GM21526 (cell line): ENCODE results near the gene STON2.
"Not testable (repeated sequence)": the region's sequence is repeated elsewhere in the genome, so short reads cannot be mapped to it uniquely, and the experiment has no call there.

ENCODE experiments used
- ATAC-seq: cut with Tn5 transposase; IDR thresholded peaks from one replicate; pipeline ENCODE4 v1.9.1; 2021; ENCODE audit warnings: moderate library complexity; ENCODE audit not compliant: unreplicated experiment, low FRiP score

The STON2 gene, protein sequence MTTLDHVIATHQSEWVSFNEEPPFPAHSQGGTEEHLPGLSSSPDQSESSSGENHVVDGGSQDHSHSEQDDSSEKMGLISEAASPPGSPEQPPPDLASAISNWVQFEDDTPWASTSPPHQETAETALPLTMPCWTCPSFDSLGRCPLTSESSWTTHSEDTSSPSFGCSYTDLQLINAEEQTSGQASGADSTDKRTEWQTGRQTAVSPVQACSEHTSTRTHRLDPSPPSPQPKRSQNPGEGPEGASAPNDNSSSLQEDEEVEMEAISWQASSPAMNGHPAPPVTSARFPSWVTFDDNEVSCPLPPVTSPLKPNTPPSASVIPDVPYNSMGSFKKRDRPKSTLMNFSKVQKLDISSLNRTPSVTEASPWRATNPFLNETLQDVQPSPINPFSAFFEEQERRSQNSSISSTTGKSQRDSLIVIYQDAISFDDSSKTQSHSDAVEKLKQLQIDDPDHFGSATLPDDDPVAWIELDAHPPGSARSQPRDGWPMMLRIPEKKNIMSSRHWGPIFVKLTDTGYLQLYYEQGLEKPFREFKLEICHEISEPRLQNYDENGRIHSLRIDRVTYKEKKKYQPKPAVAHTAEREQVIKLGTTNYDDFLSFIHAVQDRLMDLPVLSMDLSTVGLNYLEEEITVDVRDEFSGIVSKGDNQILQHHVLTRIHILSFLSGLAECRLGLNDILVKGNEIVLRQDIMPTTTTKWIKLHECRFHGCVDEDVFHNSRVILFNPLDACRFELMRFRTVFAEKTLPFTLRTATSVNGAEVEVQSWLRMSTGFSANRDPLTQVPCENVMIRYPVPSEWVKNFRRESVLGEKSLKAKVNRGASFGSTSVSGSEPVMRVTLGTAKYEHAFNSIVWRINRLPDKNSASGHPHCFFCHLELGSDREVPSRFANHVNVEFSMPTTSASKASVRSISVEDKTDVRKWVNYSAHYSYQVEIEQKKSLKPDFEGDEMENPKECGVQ

DNA sequence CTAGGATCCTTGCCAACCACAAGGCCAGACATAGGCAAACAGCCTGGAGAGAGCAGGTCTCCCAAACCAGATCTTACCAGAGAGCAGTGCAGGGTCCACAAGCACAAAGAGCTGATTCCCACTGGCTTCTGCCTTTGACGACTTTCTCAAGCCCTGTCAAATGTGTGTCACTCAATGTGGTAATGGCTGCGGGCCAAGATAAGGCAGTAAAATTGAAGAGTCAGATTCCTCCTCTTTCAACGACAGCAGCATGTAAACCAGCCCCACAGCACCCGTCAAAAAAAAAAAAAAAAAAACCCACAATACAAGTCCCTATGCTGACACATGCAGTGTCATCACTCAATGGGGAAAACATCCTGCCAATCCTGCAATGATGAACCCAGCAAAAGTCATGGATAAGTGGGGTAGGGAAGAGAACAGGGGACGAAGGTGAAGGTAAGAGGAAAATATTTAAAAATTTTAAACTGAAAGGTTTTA lies at the start of gene STON2:
STON2 (minus strand) TSS at position 123 of the 477 bp plus-strand sequence. CDS start 1,942 bp downstream, outside the sequence.
- no peak for ATAC-seq

DNA sequence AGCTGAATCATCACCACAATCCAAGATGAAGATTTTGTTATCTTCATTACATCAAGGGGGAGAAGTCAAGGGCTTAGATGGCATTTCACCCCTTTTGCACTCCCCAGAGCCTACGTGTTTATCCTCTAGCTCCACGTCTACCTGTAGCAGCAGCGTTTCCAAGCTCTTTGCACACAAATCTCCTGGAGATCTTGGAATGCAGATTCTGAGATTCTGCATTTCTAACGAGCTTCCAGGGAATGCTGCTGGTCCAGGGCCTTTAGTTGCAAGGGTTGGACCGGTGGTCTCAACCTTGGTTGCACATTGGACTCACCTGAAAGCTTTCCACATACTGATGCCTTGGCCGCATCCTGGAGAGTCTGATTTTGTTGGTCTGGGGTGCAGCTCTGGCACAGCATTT lies 49.5 kb upstream of the STON2 start:
- no peak for ATAC-seq

DNA sequence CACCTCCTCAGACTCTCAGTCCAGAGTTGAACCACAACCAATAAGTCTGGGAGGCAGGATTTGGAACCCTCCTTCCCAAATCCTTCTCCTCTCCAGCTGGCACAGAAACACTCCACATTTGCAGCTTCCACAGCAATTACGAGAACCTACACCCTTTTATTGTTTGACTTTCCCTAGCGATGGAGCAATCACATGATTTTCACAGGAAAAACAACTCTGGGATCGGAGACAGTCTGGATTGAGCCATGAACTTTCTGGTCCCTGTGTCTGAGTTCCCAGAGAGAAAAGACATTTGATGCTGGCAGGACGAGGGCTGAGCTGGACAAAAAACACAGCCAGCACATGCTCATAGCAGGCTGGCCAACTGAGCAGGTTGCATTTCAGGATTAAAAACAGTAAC lies 49.0 kb upstream of the STON2 start:
- ATAC-seq = no peak

DNA sequence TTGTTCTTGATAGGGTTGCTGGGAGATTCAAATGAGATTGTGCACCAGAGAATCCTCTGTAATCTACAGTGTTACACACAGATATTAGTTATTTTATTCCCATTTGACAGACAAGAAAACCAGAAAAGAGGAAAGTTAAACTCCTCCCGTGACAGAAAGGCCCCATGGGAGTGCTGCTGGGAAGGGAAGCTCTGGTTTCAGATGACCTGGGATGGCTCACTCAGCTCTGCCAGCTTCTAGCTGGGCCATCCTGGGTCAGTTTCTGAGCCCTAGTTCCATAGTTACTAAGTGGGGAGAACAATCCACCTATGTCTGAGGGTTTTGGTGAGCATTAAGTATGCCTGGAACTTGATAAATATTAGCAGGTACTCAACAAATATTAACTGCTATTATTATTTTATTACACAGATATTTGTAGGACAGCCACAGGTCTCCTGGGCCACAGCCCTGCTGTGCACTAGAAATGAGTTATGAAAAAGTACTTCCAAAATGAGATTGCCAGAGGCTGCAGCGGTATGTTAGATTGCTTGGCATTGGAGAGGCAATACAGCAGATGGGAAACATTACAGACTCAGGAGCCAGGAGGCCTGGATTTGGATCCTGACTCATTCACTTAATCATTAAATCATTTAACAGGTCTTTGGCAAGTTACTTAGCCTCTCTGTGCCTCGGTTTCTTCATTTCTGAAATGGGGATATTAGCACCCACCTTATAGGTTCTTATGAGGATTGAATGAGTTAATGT lies 47.1 kb upstream of the STON2 start:
- ATAC-seq = no peak

DNA sequence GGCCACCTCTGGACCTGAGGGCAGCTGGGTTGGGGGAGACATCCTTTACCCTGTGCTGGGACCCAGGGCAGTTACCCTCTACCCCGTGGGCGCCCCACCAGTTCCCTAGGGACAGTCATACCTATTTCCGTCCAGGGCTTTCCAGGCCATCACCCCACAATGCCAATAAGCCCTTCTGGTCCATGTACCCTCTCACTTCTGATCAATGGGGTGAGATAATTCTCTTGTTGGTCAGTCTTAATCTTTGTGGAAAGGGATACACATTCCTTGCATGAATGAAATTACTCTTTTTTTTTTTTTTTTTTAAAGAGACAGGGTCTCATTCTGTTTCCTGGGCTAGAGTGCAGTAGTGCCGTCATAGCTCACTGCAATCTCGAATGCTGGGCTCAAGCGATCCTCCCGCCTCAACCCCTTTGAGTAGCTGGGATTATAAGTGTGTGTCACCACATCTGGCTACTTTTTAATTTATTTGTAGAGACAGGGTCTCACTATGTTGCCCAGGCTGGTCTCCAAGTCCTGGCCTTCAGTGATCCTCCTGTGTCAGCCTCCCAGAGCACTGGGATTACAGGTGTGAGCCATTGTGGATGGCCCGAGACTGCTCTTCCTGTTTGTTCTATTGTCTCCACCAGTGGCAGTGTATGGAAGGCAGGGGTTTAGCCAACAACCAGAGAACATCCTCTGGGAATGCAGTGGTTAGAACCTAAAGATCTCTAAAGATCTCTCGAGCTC lies 46.3 kb upstream of the STON2 start:
- no peak for ATAC-seq

DNA sequence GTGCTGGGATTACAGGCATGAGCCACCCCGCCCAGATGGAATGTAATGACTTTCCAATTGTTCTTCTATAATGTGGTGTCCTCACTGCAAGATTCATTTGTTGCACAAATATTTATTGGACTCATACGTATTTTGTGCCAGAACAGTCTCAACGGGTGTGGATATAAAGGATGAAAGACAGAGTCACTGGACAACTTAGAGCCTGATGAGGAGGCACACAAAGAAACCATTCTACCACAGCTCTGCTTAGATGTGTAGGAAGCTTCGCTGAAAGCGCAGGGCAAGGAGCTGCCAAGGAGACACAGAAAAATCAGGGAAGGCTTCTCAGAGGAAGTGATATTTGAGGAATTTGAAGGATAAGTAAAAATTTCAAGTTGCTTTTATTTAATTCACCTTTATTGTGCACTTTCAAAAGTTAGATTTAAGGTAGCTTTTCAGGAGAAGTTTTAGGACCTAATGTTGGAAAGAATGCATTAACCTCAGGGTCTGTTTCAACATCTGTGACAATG lies 41.6 kb upstream of the STON2 start:
- no peak for ATAC-seq

DNA sequence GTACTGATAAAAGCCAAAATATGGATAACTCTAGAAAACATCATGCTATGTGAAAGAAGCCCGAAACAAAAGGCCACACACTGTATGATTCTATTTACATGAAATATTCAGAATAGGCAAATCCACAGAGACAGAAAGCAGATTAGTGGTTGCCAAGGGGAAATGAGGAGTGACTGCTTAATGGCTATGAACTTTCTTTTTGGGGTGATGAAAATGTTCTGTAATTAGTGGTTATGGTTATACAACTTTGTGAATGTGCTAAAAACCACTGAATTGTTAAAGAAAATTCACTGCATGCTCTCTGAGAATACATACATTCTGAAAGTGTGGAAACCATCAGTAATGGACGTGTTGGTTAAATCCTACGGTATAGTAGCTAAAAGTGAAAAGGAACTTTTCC lies 39.9 kb upstream of the STON2 start:
- no peak for ATAC-seq

DNA sequence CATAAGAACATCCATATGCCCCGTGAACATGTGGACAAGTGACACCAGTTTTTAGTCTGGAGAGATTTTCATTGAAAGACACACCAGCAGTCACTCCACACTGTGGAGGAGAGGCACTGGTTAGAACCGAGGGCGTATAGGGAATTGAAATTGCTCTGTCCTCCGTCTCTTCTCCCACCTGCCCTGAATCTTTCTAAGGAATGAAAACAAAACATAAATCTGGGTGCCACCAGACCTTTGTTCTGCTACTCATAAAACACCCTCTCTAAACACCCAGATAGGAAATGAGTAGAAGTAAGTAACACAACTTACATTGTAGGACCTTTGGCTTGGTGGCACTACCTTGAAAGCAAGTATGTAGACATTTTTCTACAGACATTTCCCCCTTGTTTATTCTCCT lies 37.1 kb upstream of the STON2 start:
- ATAC-seq = no peak

DNA sequence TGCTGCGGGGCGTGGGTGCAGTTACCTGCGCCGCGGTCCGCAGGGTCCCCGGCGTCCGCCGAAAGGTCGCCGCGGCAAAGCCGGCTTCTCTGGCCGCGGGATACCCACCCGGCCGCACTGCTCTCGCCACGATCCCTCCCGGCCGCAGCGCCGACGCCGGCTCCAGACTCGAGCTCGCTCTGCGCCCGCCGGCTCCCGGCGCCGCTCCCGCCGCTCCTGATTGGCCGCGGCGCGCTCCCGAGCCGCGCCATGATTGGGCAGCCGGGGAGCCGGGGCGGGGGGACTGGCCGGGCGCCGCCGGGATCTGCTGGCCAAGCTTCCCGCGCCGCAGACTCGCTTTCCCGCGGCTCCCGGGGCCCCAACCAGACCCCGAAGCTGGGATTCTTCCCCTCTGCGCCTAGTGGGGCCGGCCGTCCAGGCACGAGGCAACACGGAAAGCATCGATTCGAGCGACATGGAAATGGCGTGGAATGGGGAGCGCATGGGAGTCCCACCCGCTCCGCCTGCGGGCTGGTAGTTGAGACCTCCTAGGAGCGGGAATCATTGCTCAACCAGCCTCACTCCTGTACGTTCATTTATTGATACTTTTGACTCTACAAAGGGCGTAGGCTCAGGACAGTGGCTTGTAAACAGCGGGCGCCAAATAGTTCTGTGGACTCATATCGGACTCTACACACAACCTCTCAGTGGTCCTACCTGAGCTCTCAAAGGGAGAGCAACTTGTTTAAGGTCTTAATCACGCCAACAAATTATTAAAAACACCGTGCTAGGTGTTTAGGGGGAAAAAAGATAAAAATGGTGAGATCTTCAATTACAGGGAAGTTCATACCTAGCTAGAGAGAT lies 36.4 kb upstream of the STON2 start:
- ATAC-seq = peak; percentile 80

DNA sequence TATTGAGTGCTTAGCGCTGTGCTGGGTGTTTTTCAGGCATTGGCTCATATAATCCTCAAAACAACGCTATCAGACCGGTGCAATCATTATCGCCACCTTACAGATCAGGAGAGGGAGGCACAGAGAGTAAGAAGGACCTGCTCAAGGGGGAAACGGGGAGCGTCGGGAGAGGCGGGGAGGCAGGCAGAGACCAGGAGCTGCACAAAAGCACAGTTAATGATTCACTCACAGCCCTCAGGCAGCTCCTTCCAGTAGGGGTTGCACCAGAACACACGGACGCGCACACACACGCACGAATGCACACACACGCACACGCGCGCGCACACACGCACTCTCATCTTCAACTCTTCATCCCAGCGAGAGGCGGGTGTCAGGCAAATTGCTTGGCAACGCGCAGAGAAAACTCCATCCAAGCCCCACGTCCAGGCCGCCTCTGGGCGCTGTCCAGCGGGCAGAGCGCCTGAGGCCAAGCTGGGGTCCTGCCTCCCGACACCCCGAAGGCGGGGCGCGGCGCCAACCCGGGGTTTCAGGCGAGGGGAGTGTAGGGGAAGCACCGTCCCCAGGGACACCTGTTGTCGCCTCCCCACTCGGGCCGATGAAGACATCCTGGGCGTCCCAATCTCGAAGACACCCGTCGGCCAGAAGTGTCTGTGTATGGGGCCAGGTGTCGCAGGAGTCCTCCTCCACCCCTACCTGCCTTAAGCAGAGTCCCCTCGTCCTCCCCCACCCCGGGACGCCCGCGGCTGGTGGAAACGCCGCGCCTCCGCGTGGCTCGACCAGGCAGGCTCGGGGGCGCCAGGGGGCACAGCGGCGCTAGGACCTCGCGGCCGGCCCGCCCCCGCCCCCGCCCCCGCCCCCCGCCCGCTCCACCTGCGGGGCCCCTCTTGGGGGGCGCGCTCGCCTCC lies 35.5 kb upstream of the STON2 start:
- peak; percentile 44 for ATAC-seq

DNA sequence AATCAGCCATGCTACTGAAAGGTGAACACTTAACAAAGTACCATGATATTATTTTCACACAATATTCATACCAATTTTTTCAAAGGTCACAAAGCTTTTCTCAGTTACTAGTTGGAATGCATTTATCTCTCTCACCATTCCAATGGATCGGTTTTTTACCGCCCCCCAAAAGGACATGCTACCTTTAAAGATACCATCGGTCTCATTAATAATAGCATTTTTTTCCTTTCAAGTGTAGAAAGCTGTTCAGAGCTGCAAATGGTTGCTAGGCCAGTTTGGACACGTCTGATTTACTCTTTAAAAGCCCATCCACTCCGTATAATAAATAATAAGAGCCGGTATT lies 34.9 kb upstream of the STON2 start:
- no peak for ATAC-seq

DNA sequence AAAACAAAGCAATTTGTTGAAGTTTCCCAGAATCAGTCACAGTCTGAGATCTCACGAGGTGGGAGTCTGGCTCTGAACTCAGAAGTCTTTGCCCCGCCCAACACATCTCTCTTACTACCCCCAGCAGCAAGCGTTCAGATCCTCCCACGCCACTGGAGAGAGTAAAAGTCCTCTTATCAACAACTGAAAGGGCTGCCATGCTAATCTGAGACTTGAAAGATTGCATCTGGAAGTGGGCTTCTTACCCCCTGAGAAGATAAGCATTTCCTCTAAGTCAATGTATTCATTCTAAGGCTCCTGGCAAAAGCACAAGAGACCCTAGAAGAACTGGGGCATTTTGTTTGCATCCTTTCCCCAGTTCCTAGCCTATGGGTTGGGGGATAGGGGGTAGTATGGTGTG lies 34.1 kb upstream of the STON2 start:
- no peak for ATAC-seq

DNA sequence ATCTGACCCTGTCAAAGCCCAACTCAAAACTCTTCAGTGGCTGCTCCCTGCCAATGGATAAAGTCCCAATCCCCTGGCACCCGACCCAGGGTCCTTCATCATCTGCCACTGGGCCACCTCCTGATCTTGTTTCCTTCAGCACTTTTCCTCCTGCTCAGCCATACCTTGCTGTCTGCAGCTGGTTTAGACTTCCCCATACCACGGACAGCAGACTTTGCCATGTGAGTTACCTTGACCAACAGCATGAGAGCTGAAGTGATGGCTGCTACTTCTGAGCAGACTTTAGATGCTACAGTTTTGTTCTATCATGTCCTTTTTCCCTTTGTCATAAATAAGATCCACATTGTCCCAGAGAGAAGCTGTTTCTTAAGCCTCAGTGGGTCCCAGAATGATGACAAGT lies 33.3 kb upstream of the STON2 start:
- no peak for ATAC-seq

DNA sequence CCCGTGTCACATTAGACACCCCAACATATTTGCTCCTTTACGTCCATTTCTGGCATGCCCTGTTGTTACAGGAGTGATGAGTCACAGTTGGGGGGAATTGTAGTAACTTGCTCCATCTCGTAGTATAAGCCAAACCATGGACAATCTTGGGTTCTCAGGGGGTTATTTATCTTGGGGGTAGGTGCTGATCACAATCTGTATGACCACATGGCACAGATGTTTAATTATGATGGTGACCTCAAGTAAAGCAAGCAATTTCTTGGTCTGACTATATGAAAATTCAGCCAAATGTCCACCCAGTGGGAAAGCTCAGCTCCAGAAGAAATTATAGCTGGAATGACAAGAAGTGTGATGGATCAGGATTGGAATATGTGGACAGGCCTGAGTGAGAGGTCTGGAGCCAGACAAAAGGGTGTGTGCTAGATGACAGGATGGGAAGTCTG lies 32.1 kb upstream of the STON2 start:
- ATAC-seq = no peak

DNA sequence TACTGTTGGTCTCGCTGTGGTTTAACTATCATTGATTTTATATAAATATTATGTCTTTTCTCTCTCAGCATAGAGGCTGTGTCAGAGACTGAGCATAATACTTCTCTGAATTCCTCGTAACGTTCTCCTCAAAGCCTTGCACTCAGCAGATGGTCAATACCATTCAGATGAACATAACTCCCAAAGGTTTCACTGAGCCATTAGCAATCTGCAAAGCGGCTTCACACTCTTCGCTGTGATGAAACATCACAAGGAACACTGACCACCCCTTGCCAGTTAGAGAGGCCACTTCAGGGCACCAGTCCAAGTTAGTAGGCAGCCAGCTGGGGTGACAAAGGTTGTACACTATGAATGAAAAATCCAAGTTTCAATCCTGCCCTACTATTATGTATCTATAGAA lies 30.1 kb upstream of the STON2 start:
- ATAC-seq = no peak

DNA sequence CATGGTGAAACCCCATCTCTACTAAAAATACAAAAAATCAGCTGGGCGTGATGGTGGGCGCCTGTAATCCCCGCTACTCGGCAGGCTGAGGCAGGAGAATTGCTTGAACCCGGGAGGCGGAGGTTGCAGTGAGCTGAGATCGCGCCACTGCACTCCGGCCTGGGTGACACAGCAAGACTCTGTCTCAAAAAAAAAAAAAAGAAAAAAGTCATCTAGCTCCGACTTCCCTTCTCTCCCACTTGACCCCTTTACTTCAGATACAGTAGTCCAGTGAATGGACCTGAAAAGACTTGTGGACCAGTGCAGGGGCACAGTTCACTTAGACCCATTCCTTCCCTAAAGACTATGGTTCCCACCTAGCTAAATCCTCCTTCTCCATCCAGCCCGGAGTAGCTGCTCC lies 29.6 kb upstream of the STON2 start:
- ATAC-seq = not testable (repeated sequence)

DNA sequence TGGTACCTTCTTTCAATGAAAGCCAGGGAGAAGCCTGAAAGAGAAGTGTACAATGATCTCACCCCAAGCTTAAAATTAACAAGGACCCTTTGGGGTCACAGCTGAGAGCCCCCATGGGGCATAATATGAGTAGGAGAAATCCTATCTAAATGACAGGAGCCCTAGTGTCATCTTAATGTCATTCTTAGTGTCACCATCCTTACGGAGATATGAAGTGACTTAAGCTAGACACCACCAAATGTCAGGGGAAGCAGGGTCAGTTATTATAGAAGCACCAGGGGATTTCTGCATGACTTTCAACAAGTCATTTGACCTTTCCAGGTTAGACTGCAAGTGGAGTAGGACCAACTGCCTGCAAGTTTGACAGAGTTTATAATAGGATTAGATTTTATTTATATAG lies 28.9 kb upstream of the STON2 start:
- ATAC-seq = no peak
